ENCODE measurements around the gene ARHGEF26. TPM values are rescaled to one million over a fixed set of nuclear protein-coding genes. Genes with fewer than 3 reads are reported as not detected.

The ARHGEF26 gene
- total RNA-seq, 1 experiment from 2014 or later, result 7.2 TPM

DNA sequence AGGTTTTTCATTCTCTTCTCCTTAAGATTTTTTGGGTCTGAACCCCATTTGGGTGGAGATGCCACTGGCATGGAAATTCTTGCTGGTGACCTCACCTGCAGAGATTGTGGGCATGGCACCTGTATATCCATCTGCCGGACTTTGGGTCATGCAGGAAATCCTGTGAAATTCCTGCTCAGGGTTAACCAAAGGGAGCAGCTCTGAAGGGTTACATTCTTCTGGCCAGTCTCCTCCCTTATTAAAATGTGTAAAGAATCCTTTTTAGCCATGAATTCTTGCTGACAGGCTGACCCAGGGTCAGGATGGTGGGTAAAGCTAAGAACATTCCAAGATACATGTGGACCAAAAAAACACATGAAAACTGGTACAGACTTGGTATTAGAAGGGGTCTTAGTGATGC, 27.4 kb downstream of the ARHGEF26 start:
- TF ChIP-seq, protein P1, sequence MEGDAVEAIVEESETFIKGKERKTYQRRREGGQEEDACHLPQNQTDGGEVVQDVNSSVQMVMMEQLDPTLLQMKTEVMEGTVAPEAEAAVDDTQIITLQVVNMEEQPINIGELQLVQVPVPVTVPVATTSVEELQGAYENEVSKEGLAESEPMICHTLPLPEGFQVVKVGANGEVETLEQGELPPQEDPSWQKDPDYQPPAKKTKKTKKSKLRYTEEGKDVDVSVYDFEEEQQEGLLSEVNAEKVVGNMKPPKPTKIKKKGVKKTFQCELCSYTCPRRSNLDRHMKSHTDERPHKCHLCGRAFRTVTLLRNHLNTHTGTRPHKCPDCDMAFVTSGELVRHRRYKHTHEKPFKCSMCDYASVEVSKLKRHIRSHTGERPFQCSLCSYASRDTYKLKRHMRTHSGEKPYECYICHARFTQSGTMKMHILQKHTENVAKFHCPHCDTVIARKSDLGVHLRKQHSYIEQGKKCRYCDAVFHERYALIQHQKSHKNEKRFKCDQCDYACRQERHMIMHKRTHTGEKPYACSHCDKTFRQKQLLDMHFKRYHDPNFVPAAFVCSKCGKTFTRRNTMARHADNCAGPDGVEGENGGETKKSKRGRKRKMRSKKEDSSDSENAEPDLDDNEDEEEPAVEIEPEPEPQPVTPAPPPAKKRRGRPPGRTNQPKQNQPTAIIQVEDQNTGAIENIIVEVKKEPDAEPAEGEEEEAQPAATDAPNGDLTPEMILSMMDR (IDR thresholded peaks at IDR 0.05 in 2 of 3, conservative IDR thresholded peaks at IDR 0.05 in 1 of 3; ENCODE audit: borderline replicate concordance in 1 of 3, insufficient read depth in 1 of 3, low read depth in 2 of 3, low read length in 2 of 3), result no peak
- no peak for TF ChIP-seq EZH2 (IDR thresholded peaks at IDR 0.05)
- TF ChIP-seq FOSL1 (IDR thresholded peaks at IDR 0.05; ENCODE audit: low read depth), result no peak
- no peak for TF ChIP-seq EGR1 (IDR thresholded peaks at IDR 0.05; ENCODE audit: low read depth)
- TF ChIP-seq POLR2A (IDR thresholded peaks at IDR 0.05; ENCODE audit: borderline replicate concordance, extremely low read depth, insufficient read depth, insufficient read length), result no peak
- TF ChIP-seq YY1 (IDR thresholded peaks at IDR 0.05; ENCODE audit: extremely low read depth, insufficient replicate concordance, low read depth, low read length), result no peak
- TF ChIP-seq EZH2phosphoT487 (IDR thresholded peaks at IDR 0.05; ENCODE audit: borderline replicate concordance), result no peak
- no peak for TF ChIP-seq SIN3A (IDR thresholded peaks at IDR 0.05; ENCODE audit: low read depth)
- no peak for TF ChIP-seq ZFX (IDR thresholded peaks at IDR 0.05)
- no peak for TF ChIP-seq JUND (IDR thresholded peaks at IDR 0.05)
- no peak for TF ChIP-seq RAD21 (IDR thresholded peaks at IDR 0.05; ENCODE audit: low read depth)
- ChIA-PET RAD21 (ENCODE audit: low non-redundant PET in 1 of 2, low total read pairs in 2 of 2, uncharacterized antibody in 2 of 2, unreplicated experiment in 2 of 2) (no interaction called here), POLR2A (no interaction called here), CTCF (no interaction called here)
- DNase-seq (ENCODE audit: low read depth, low spot score), result no peak
- Histone ChIP-seq H3K79me2 (ENCODE audit: insufficient read depth, low read length) (no peaks in the 10 kb centered on the region), H2AFZ (ENCODE audit: low read depth, low read length, poor library complexity, severe bottlenecking) (no peak overlapping the region), H3K4me3 (replicated peaks in 1 of 2; ENCODE audit: low read depth in 1 of 2, low read length in 2 of 2) (no peak overlapping the region), H3K27ac (ENCODE audit: low read depth, low read length) (no peak overlapping the region), H3K4me2 (ENCODE audit: low read length) (no peak overlapping the region), H3K9me2 (ENCODE audit: insufficient read depth) (no peaks in the 10 kb centered on the region), H3K9ac (ENCODE audit: low read length) (no peak overlapping the region), H3K27me3 (ENCODE audit: insufficient read depth, low read length) (no peaks in the 10 kb centered on the region), H3K4me1 (ENCODE audit: control insufficient read depth in 1 of 2, insufficient read depth in 2 of 2, low read length in 2 of 2) (peaks cover 0 to 7% of the 10 kb centered on the region in 2 experiments; a peak in 2 of 4 replicates), H4K20me1 (ENCODE audit: insufficient read depth) (no peaks in the 10 kb centered on the region), H3K36me3 (ENCODE audit: control insufficient read depth in 1 of 2, insufficient read depth in 2 of 2, low read length in 2 of 2) (no peaks in the 10 kb centered on the region), H3K9me3 (ENCODE audit: control insufficient read depth in 1 of 2, insufficient read depth in 1 of 2, low read depth in 1 of 2, low read length in 2 of 2) (no peaks in the 10 kb centered on the region)
- no peak for ATAC-seq
- no TSS peak for BruUV-seq (replicated peaks)
- intact Hi-C loops (cut with micrococcal nuclease), result no loop called here

Data from HCT116 (cell line).